Activated naive CD8-positive, alpha-beta T cell treated with anti-CD3 and anti-CD28 coated beads, Interleukin-2, amount 50 U/mL, for 16 hours (primary cell): ENCODE measurements around the gene UGT2B11.
"Not testable (repeated sequence)": the region's sequence is repeated elsewhere in the genome, so short reads cannot be mapped to it uniquely, and the experiment has no call there.

Experiments used
- DNase-seq: peaks from one replicate; pipeline ENCODE4 v3.0.0-alpha.2; 2020; ENCODE audit warnings: low read depth, low spot score

The UGT2B11 gene

DNA sequence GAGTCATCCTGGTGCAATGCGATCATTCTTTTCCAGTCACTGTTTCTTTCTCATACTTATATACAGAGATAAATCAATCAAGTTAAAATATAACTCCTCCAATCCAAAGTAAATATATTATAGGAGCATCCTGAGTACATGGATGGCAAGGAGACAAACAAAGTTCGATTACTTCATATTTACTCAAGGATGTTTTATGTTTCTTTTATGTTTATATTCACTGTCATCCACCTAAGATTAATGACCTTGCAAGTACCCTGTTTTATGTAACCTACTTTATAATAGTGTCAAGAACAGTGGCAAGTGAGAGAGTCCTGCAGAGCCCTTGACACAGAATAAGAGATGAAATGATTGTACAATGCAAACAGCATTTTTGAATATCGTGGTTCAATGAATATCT lies at the start of gene UGT2B11:
Gene UGT2B11, minus strand, starts transcription at position 33 of the 400 bp plus-strand sequence. Its CDS starts 26 bp downstream, at position 7.
- DNase-seq: no peak

DNA sequence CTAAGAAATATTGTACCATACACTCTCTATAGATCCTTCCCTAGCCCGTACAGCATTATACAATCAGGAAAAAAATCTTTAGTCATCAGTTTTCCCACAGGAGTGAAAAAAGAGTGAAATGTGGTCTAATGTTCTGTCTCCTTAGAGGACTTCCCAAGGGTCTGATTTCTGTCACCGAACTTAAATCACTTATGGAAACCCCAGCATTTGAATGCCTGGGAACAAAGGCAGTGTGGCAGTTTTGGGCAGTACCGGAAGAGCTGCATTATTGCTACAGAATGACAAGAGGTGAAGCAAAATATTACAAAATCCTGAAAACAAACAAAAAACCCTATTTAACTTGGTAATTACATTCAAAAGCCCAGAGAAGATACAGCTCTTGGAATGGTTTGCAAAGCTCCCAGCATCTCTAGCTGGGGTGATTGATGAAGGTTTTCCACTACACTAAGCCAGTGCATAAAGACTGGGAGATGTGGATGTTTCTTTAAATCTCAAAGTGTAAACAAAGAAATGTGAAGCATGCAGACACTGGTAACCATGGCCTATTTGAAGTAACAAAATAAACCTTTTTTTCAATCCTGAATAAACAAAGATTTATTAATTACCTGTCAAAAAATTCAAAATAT lies 38.7 kb upstream of the UGT2B11 start:
- not testable (repeated sequence) for DNase-seq

DNA sequence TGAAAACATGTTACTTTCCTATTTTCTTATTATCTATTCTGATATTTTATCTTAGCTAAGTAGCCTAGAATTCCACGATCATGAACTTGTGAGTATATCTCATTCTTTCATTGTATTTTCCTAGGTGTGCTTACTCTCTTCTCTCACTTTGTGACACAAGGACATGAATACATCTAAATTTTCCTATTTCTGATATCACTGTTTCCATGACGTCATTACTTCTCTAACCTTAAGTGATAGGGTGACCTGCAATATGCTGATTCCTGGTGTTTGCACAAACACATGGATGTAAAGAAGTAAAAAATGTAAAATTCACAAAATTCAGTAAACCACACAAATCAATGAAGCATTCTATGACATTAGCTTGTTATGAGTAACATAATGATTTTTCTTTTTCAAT lies 36.3 kb upstream of the UGT2B11 start:
- DNase-seq: not testable (repeated sequence)

DNA sequence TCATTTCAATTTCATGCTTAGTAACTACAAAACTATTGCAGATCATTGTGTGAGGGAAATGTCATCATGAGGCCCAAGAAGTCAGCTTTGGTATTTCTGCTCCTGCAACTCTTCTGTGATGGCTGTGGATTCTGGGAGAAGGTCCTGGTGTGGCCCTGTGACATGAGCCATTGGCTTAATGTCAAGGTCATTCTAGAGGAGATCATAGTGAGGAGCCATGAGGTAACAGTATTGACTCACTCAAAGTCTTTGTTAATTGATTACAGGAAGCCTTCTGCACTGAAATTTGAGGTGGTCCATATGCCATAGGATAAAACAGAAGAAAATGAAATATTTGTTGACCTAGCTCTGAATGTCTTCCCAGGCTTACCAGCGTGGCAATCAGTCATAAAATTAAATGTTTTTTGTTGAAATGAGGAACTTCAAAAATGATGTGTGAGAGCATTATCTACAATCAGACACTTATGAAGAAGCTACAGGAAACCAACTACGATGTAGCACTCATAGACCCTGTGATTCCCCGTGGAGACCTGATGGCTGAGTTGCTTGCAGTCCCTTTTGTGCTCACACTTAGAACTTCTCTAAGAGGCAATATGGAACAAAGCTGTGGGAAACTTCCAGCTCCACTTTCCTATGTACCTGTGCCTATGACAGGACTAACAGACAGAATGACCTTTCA lies 28.2 kb upstream of the UGT2B11 start:
- DNase-seq: not testable (repeated sequence)

DNA sequence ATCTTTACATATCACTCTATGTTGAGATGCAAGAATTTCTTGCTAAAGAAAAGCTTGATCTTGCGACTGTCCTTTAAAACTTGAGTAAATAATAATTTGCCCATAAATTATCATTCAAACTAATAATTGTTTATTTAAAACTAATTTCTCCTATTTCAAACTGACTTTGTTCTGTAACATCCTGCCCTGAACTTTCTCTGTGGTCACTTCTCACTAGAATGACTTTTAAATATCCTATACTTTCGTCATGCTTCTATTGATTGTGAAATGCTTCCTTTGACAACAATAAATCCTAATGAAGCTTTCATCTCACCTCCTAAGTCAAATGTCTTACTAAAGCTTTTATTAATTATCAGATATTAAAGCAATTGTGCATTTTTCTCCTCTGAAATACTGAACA lies 27.2 kb upstream of the UGT2B11 start:
- DNase-seq: not testable (repeated sequence)

DNA sequence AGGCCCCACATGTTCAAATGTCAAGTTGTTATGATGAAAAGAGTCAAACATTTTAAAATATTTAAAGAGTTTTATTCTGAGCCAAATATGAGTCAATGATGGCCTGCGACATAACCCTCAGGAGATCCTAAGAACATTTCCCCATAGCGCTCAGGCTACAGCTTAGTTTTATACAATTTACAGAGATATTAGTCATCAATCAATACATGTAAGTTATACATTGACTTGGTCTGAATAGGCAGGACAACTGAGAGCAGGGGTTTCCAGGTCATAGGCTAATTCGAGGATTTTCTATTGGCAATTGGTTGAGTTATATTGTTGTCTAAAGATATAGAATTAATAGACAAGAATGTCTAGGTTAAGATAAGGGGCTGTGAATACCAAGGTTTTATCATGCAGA lies 26.2 kb upstream of the UGT2B11 start:
- DNase-seq: not testable (repeated sequence)

DNA sequence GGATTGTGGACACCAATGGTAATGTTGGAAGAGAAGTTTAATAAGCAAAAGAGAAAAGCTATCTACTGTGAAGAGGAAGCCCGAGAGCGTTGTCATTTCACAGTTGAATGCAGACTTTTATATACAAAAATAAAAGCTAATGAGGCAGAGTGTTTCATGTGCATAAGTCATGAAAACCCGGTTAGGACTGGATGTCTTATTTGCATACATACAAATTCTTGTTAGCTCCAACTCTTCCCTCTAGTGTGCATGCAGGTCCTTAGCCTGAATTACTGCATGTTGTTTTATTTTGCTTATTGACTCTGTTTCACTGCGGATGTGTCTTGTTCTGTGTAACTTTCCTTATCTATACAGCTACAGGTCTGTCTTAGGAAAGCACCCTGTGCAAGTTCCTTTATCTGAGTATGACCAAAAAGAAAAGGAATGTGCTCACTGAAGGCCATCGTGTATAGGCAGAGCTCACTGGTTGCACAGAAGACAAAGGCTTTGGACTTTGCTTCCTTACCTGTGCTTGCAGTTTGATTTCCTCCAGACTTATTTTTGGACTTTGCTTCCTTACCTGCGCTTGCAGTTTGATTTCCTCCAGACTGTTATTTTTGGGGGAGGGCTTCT lies 25.1 kb upstream of the UGT2B11 start:
- no peak for DNase-seq

DNA sequence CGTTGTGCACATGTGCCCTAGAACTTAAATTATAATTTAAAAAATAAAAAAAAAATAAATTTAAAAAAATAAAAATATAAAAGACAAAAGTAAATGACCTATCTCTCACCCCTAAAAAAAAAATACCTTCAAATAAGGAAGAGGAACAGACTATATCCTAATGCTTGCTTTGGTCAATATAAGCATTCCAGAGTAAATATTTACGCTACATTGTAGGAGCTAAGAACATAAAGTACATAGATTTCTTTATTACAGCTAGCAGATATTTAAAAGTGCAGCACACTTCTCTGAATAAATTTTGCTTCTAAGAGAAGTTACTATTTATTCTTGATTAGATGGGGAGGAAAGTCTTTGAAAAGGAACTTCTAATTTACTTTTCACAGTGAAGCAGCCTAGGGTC lies 24.5 kb upstream of the UGT2B11 start:
- DNase-seq: no peak

DNA sequence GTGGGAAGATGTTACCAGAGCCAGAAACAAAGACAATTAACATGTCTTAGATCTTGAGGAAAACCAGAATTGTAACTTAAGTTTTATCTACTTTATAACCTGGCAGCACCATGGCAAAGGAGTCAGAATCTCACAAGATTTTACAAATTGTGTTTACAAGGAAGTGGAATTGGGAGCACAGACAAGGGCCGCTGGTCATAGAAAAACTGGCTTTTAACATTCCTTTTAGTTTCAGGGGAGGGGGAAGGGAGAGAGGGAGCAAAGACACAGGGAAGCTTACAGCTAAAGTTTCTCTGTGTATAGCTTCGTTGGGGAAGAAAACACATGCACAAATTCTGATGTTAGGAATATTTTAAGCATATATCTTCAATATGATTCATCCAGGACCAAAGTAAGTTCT lies 10.3 kb upstream of the UGT2B11 start:
- DNase-seq: no peak

DNA sequence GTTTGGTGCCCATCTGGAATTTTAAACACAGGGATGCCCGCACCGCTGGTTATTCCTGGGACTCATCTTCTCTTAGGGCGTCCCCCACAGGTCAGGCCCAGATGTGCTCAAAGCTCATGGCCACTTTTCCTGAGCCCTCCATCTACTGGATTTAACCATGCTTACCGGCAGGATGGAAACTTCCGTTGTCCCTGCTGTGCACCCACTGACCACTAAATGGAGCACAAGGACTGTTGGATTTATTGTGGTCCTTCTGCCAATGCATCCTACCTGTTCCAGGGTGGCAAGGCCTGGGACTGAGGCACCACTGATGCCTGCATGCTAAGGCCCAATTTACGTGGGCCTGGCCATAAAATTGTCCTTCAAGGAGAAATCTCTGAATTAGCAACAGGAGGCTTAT lies 8.7 kb upstream of the UGT2B11 start:
- DNase-seq: not testable (repeated sequence)

DNA sequence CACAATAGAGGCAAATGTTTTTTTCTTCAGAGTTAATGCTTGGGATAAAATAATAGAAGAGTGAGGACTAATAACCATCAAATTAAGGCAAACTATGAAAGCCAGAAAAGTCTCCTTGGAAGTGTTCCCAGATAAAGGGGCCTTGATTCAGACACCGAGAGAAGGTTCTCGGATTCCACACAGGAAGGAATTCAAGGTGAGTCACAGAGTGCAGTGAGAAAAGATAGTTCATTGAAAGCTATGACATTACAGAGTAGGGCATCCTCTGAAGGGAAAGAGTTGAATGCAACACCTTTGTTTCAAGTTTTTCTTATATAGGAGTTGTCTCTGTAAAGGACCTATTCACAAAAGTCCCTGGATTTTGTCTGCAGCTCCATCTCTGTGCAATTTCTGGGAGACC lies 3.9 kb upstream of the UGT2B11 start:
- DNase-seq: not testable (repeated sequence)

DNA sequence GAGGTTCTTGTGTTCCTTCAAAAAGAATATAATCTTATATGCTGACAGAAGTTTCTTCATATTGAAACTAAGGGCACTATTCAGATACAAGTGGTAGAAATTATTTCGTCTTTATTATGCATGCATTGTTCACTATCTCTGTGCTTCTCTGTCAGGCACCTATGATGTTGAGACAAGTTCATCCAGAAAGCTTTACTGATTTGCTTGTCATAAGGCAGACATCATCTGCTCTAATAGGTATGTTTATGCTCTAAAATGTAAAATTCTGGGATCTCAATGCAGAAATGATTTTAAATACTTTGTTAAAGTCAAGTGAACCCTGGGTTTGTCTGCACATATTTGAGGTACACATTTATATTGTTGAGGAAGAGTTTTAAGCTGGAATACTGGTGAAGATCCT lies 3.6 kb downstream of the UGT2B11 start:
- no peak for DNase-seq

DNA sequence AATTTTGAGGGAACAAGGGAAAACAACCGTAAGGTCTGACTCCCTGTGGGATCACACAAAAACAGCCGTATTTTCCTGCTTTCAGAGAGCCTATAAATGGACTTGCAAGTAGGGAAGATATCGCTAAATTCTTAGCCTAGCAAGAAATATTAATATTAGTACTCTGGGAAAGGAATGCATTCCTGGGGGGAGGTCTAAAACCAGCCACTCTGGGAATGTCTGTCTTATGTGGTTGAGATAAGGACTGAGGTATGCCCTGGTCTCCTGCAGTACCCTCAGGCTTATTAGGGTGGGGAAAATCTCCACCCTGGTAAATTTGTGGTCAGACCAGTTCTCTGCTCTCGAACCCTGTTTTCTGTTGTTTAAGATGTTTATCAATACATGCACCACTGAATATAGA lies 16.0 kb downstream of the UGT2B11 start:
- DNase-seq: not testable (repeated sequence)

DNA sequence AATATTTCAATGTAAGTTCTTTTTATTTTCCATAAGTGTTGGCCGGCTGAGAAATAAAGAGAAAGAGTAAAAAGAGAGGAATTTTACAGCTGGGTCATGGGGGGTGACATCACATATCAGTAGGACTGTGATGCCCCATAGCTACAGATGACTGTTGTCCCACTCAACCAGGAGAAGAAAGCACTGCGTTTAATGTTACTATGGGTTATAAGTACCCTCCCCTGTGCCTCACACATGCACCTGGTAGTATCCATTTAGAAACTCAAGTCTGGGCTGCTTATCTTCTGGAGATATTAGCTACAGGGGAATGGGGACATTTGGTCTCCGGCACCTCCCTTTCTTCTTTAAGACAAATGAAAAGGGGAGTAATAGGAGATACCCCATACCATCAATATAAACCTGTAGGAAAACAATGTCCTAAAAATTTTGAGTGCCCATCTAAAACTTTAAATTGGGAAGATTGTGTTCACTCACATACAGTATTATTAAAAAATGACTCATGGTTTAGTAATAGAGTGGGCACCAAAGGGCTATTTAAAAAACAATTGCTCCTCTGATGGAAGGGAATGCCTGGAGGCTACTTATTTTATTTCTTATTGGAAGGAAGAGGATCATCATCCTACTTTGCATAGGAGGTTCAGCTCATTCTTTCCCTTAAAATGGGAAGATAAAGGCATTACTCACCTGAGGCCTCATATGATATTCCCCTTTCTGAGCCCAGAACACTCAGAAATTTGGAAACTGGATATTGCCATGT lies 18.2 kb downstream of the UGT2B11 start:
- no peak for DNase-seq

DNA sequence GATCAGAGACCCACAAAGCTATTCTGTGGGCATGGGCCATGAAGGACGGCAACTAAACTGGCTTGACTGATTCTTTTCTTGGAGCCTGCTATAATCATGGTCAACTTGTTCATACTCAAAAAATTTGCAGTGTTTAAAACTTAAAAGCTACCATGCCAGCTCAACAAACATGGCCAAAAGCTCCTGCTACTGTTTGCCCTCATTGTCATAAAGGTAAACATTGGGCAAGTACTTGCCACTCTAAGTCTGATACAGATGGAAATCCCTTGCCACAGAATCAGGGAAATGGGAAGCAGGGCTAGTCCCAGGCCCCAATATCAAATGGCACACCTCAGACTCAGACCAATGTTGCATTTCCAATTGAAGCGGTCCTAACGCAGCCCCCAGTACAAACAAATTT lies 20.4 kb downstream of the UGT2B11 start:
- no peak for DNase-seq

DNA sequence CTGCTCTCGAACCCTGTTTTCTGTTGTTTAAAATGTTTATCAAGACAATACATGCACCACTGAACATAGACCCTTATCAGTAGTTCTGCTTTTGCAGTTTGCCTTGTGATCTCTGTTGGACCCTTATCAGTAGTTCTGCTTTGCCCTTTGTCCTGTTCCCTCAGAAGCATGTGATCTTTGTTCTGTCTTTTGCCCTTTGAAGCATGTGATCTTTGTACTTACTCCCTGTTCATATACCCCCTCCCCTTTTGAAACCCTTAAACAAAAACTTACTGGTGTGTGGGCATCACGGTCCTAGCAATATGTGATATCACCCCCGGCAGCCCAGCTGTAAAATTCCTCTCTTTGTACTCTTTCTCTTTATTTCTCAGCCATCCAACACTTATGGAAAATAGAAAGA lies 22.6 kb downstream of the UGT2B11 start:
- not testable (repeated sequence) for DNase-seq

DNA sequence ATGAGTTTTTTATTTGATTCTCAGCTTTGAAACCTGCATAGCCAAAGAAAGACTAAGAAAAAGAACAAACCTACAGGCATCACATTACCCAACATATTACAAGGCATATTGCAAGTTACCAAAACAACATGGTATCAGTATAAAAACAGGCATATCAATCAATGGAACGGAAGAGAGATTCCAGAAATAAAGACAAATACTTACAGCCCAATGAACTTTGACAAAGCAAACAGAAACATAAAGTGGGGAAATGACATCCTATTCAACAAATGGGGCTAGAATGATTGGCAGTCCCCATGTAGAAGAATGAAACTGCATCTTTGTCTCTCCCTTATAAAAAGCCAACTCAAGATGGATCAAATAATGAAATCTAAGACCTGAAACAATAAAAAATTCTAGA lies 23.9 kb downstream of the UGT2B11 start:
- not testable (repeated sequence) for DNase-seq

DNA sequence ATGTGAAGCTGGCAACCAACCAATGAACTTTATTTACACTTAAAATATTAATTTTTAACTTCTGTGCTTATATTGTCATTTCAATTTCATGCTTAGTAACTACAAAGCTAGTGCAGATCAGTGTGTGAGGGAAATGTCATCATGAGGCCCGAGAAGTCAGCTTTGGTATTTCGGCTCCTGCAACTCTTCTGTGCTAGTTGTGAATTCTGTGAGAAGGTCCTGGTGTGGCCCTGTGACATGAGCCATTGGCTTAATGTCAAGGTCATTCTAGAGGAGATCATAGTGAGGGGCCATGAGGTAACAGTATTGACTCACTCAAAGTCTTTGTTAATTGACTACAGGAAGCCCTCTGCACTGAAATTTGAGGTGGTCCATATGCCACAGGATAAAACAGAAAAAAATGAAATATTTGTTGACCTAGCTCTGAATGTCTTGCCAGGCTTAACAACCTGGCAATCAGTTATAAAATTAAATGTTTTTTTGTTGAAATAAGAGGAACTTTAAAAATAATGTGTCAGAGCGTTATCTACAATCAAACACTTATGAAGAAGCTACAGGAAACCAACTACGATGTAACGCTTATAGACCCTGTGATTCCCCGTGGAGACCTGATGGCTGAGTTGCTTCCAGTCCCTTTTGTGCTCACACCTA lies 32.9 kb downstream of the UGT2B11 start:
- DNase-seq: not testable (repeated sequence)

DNA sequence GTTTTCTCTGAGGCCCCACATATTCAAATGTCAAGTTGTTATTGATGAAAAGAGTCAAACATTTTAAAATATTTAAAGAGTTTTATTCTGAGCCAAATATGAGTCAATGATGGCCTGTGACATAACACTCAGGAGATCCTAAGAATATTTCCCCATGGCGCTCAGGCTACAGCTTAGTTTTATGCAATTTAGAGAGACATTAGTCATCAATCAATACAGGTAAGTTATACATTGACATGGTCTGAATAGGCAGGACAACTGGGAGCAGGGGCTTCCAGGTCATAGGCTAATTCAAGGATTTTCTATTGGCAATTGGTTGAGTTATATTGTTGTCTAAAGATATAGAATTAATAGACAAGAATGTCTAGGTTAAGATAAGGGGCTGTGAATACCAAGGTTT lies 34.7 kb downstream of the UGT2B11 start:
- not testable (repeated sequence) for DNase-seq

DNA sequence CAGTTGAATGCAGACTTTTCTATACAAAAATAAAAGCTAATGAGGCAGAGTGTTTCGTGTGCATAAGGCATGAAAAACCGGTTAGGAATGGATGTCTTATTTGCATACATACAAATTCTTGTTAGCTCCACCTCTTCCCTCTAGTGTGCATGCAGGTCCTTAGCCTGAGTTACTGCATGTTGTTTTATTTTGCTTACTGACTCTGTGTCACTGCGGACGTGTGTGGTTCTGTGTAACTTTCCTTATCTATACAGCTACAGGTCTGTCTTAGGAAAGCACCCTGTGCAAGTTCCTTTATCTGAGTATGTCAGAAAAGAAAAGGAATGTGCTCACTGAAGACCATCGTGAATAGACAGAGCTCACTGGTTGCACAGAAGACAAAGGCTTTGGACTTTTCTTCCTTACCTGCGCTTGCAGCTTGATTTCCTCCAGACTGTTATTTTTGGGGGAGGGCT lies 35.8 kb downstream of the UGT2B11 start:
- DNase-seq: not testable (repeated sequence)
